ENCODE measurements around the gene CHPT1. TPM values are rescaled to one million over a fixed set of nuclear protein-coding genes. Genes with fewer than 3 reads are reported as not detected.
A peak's percentile ranks its signal among the peaks of the same experiment; 100 is the strongest.

The CHPT1 gene
- total and polyA plus RNA-seq, 9 of the 15 experiments (the other 6 are each of a cell fraction or from before 2014, with no cell fraction given): 15.3 to 210 (median 91.9) TPM

GRCh38 chr12:101697930-101698799 lies 725 bp downstream of the CHPT1 start (continued):
- TF ChIP-seq ELK3 (CRISPR knock-in tag; IDR thresholded peaks at IDR 0.05) (no peak), EZH2 (IDR thresholded peaks at IDR 0.05; ENCODE audit: borderline replicate concordance, low read depth, low read length) (no peak), ETV5 (CRISPR knock-in tag; IDR thresholded peaks at IDR 0.05; ENCODE audit: low read depth) (no peak), ZNF23 (CRISPR knock-in tag; IDR thresholded peaks at IDR 0.05) (no peak), ZNF354B (CRISPR knock-in tag; IDR thresholded peaks at IDR 0.05) (no peak), CREM (IDR thresholded peaks at IDR 0.05; ENCODE audit: low read depth) (peak; percentile 22; the same call in 1 of the 2 replicates), SAP30 (IDR thresholded peaks at IDR 0.05; ENCODE audit: borderline replicate concordance, insufficient read depth, low read depth, low read length, poor library complexity, severe bottlenecking) (peak; percentile 69), ZSCAN32 (CRISPR knock-in tag; IDR thresholded peaks at IDR 0.05) (no peak), FIP1L1 (IDR thresholded peaks at IDR 0.05; ENCODE audit: low read depth, low read length, poor library complexity, severe bottlenecking) (no peak), TAF1 (IDR thresholded peaks at IDR 0.05; ENCODE audit: control insufficient read depth, extremely low read depth, insufficient read depth, low read length, severe bottlenecking) (peak; percentile 15), POLR2AphosphoS5 (IDR thresholded peaks at IDR 0.05; ENCODE audit: control insufficient read depth, insufficient read depth, low read depth, low read length) (no peak), ZNF507 (tag; conservative IDR thresholded peaks at IDR 0.05) (no peak), CHAMP1 (IDR thresholded peaks at IDR 0.05) (no peak), RBM22 (IDR thresholded peaks at IDR 0.05; ENCODE audit: low read depth, low read length, poor library complexity, severe bottlenecking) (peak; percentile 56), ETS2 (tag; IDR thresholded peaks at IDR 0.05; ENCODE audit: borderline replicate concordance, poor library complexity, severe bottlenecking) (no peak)
- TF ChIP-seq, protein P1, sequence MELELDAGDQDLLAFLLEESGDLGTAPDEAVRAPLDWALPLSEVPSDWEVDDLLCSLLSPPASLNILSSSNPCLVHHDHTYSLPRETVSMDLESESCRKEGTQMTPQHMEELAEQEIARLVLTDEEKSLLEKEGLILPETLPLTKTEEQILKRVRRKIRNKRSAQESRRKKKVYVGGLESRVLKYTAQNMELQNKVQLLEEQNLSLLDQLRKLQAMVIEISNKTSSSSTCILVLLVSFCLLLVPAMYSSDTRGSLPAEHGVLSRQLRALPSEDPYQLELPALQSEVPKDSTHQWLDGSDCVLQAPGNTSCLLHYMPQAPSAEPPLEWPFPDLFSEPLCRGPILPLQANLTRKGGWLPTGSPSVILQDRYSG (tag; conservative IDR thresholded peaks at IDR 0.05; ENCODE audit: low read depth): no peak
- TF ChIP-seq, protein P2, sequence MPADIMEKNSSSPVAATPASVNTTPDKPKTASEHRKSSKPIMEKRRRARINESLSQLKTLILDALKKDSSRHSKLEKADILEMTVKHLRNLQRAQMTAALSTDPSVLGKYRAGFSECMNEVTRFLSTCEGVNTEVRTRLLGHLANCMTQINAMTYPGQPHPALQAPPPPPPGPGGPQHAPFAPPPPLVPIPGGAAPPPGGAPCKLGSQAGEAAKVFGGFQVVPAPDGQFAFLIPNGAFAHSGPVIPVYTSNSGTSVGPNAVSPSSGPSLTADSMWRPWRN (IDR thresholded peaks at IDR 0.05; ENCODE audit: low read depth): no peak
- TF ChIP-seq, protein P3, sequence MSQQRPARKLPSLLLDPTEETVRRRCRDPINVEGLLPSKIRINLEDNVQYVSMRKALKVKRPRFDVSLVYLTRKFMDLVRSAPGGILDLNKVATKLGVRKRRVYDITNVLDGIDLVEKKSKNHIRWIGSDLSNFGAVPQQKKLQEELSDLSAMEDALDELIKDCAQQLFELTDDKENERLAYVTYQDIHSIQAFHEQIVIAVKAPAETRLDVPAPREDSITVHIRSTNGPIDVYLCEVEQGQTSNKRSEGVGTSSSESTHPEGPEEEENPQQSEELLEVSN (IDR thresholded peaks at IDR 0.05; ENCODE audit: borderline replicate concordance in 1 of 2, extremely low read depth in 1 of 2, insufficient read depth in 1 of 2, insufficient read length in 1 of 2, low read depth in 1 of 2, low read length in 1 of 2, poor library complexity in 1 of 2, severe bottlenecking in 1 of 2): no peak

All from K562 (cell line).